GOT3 (cell line): ENCODE results near the gene DDX24.

Source experiments
- DNase-seq: peaks from one replicate; lab custom pipeline; 2025; ENCODE audit warnings: mixed read lengths; lab: John Stamatoyannopoulos, UW

The DDX24 gene

DNA sequence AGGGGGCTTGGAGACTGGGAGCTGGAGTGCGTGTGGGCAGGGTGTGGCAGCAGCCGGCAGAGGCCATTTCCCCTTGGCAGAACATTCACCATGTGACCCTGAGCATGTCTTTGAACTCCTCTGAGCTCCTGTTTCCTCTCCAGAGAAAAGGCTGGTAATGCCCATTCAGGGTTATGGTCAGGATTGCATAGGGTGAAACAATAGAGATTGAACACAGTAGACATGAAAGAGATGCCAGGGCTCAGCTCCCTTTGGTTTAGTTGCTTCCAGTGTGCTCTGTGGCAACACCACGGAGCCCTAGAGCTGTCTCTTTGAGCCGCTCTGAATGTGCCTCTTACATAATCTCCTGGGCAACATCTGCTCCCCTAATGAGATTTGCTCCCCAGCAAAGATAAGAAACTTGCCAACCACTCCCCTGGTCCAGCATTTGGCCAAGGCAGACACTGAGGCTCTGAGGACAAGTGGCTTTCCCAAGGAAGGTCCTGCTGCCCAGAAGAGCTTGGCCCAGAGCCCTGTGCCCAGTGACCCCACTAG is 34.1 kb upstream of the DDX24 start:
- DNase-seq: no peak

- no peak for DNase-seq
Measured at GRCh38 chr14:94114589-94115057, 33.6 kb upstream of the DDX24 start.

- no peak for DNase-seq
Measured at GRCh38 chr14:94113908-94114588, 33.0 kb upstream of the DDX24 start.

DNA sequence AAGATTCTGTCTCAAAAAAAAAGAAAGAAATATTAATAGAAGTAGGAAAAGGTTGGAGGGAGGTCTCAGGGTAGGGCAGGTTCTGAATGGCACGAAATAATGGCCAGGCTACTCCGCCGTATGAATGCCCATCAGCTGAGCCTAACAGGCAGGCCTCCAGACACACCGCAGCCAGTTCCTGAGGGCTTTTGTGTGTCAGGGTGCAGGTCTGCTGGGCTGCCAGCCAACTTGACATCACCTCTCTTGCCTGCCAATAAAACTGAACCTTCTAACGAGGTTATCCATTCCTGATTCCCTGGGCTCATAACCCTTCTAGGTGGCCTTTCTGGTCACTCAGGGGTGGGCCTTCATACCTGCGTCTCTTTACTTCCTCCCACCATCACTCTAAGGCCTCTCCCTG is 32.5 kb upstream of the DDX24 start:
- DNase-seq: no peak

DNA sequence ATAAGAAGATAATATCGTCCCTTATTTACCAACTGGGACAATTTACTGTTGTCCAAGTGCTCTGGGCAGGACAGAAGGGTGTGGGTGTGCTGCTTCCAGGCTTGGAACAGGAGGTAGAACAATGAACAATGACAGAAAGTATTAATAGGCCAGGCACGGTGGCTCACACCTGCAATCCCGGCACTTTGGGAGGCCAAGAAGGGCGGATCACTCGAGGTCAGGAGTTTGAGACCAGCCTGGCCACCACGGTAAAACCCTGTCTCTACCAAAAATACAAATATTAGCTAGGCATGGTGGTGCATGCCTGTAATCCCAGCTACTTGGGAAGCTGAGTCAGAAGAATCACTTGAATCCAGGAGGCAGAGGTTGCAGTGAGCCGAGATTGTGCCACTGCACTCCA is 32.1 kb upstream of the DDX24 start:
- no peak for DNase-seq

GRCh38 chr14:94112513-94113063 is 31.6 kb upstream of the DDX24 start:
- DNase-seq: no peak

DNA sequence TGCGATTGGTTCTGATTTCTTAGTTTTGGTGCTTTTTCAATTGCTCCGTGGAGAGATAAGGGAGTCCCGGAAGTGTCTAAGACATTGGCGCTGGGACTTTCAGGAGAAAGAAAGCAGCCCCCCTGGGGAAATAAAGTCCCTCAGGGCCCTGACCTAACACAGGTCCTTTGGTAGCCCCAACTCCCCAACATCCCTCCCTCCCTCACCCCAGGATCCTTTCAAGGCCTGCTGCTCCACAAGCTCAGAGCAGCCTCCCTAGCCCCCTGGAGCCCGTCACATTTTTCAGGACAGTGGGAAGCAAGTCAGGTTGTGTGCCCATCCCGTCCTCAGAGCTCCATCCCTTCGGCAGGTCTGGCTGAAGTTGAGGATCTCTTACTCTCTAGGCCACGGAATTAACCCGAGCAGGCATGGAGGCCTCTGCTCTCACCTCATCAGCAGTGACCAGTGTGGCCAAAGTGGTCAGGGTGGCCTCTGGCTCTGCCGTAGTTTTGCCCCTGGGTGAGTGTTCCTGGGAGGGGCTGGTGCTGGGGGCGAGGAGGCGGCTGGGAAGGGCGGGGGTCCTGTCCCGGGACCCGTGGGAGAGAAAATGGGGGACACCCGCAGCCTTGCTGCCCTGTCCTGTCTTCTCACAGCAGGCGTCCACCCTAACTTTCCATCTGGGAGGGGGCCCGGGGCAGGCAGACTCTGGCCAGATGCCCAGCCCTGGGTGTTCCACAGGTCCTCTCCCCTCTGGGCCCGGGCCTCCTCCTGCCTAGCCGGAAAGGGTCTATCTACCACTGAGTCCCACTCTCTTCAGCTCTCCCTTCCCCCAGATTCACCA is 30.5 kb upstream of the DDX24 start:
- DNase-seq: no peak

GRCh38 chr14:94110552-94111181 is 29.7 kb upstream of the DDX24 start, which contains the start of gene IFI27:
TSS of gene IFI27 (plus strand) at chr14:94110736.
- DNase-seq: no peak

DNA sequence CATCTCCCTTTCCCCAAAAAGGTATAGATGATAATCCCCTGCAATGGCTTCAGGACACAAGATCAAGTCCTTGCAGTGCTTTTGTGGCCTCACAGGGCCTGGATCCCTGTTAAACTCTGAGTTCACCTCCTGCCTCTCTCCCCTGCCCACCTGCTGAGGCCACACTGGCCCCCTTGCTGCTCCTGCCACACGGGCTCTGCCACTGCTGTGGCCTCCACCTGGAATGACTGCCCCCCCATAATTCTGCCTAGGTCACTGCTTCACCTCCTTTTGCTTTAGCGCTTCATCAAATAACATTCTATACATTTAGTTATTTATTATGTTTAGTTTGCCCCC is 28.9 kb upstream of the DDX24 start:
- DNase-seq: no peak

- no peak for DNase-seq
Measured at GRCh38 chr14:94104731-94105130, 23.7 kb upstream of the DDX24 start.

DNA sequence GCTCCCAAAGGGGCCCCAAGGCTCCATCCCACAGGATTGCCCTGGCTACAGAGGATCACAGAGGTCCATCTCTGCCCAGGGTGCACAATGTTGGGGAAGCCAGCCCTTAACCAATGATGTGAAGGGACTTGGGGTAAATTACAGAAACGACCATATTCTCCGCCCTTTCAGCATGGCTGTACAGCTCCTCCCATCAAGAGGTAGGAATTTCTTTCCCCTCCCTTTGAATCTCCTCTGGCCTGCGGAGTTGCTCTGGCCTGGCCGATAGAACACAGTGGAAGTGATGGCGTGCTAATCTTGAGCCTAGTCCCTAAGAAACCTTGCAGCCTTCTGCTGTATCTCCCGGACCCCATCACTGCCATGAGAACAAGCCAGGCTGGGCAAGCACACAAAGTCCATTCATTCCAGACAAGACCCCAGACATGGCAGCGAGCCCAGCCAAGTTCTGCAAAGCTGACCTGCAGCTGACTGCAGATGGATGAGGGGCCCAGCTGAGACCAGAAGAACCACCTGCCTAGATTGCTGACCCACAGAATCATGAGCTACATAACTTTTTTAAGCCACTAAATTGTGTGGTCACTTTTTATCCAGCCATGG is 22.6 kb upstream of the DDX24 start:
- DNase-seq: no peak

DNA sequence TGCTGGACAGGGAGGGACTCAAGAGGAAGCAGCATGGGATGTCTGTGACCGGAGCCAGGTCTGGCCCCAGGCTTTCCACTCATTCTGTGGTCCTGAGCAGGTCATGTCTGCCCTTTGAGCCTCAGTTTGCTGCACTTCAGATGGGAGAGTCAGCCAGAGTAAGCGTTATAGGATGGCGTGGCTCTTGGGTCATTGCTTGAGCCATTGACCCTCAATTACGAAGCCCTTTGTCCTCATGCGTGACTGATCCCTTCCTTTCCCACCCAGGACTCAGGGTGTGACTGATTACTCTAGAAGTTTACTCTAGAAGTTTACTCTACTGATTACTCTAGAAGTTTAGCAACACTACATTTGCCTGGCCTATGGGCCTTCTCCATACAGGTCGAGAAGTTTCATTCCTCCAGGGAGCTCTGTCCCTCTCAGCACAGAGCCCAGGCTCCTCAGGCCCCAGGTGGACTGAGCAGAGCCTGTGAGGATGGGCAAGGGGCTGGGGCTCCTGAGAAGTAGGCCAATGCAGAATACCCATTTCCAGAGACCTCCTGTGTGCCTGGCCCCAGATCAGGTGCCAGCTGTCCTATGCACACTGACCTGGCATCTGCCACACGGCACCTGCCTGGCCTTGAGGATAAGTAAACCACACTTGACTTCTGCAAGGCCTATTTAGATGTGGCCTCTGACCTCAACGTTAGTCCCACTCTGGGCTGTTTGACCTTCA is 21.9 kb upstream of the DDX24 start:
- no peak for DNase-seq

GRCh38 chr14:94101748-94102147 is 20.7 kb upstream of the DDX24 start:
- DNase-seq: no peak

GRCh38 chr14:94100847-94101246 is 19.8 kb upstream of the DDX24 start:
- peak; percentile 6 for DNase-seq

DNA sequence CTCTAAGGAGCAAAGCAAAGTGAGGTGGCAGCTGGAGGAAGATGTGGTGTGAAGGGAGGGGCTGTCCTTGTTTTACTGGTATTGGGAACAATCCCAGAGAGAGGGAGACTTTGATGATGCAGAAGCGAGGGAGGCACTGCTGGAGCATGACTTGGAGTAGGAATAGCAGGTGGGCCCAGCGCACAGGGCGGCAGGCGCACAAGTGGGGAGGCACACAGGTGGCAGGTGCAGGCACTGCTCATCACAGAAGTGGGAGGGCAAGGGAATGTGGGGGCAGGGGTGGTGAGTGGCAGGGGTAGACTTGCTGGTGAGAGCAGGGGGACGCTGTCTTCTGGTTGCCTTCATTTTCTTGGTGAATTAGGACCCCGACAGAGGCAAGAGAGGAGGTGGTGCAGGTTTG is 18.0 kb upstream of the DDX24 start:
- no peak for DNase-seq

GRCh38 chr14:94098326-94098992 is 17.5 kb upstream of the DDX24 start:
- DNase-seq: no peak

- no peak for DNase-seq
Measured at GRCh38 chr14:94097091-94097490, 16.1 kb upstream of the DDX24 start.

DNA sequence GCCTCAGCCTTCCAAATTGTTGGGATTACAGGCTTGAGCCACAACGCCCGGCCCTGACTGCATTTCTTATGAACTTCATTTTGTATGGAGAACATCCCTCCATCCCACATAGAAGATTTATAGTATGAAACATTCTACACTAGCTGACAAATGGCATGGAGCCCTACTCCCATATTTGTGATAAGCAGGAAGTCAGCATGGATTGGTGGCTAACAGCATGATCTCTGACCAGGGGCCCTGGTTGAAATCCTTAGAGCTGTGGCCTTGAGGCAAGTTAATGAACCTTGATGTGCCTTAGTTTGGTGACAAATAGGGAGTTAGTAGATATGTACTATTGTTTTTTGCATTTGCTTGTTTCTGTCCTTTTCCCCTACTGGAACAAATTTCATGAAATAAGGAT is 12.4 kb upstream of the DDX24 start:
- no peak for DNase-seq

DNA sequence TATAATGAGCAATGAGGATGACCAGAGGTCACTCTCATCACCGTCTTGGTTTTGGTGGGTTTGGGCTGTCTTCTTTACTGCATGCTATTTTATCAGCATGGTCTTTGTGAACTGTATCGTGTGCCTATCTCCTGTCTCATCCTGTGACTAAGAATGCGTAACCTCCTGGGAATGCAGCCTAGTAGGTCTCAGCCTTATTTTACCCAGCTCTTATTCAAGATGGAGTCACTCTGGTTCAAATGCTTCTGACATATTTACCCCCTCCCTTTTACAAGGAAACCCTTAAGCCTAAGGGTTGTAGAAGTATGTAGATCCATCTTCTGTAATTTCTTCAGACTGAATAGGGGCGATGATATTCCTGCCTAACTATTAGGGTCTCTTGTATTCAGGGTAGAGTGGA is 8.5 kb upstream of the DDX24 start:
- no peak for DNase-seq

GRCh38 chr14:94088516-94088915 is 7.5 kb upstream of the DDX24 start:
- DNase-seq: no peak

DNA sequence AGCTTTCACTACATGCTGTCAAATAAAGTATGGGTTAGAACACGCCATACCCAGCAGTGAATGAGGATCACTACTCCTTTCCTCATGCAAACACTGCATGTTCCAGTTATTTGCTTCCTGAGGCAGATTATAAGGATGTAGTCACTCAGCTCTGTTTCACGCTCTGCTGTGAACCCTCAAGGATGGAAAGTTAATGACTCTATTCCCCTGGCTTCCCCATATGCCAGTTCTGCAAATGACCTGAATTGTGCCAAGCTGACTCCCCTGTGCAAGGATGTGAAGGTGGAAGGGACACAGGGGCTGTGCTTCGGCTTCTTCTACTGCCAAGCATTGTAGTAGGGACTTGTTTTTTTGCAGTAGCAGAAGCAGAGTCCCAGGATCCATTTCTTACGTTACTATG is 6.9 kb upstream of the DDX24 start:
- DNase-seq: no peak
